Motor neuron (in vitro differentiated cells): ENCODE results near the gene CELSR3. TPM values are rescaled to one million over a fixed set of nuclear protein-coding genes. Genes with fewer than 3 reads are reported as not detected.

Experiments
- ATAC-seq, 8 experiments: fragments of 200-7000 bp; cut with Tn5 transposase; replicated peaks in 6 of 8; 2 replicates each; pipeline ENCODE4 v1.8.0; 2021; ENCODE audit warnings: mild to moderate bottlenecking in 8 of 8, moderate library complexity in 8 of 8
- H3K27ac ChIP-seq, 2 donors: fragments of 250-450 bp; sonication (Bioruptor Pico); 2 replicates each; pipeline ENCODE4 v1.9.0; 2021; ENCODE audit warnings: antibody characterized with exemption in 2 of 2, mild to moderate bottlenecking in 2 of 2, moderate library complexity in 1 of 2
- H3K4me1 ChIP-seq, 2 donors: fragments of 250-450 bp; sonication (Bioruptor Pico); replicated peaks in 1 of 2; 2 replicates each; pipeline ENCODE4 v1.6.1; 2021; ENCODE audit warnings: antibody characterized with exemption in 2 of 2, mild to moderate bottlenecking in 2 of 2, moderate library complexity in 1 of 2
- H3K4me3 ChIP-seq, 5 donors: fragments of 250-450 bp; sonication (Bioruptor Pico); 2 replicates each; pipeline ENCODE4 v1.9.0; 2021; ENCODE audit warnings: antibody characterized with exemption in 5 of 5, mild to moderate bottlenecking in 5 of 5, moderate library complexity in 4 of 5
- WGBS, 10 experiments: fragments of 450-650 bp; shearing (Covaris generic); methylation state at CpG; one replicate each; pipeline ENCODE4 v1.0.0; 2022; 5-methylcytosine and 5-hydroxymethylcytosine counted together
- in situ Hi-C, 9 experiments: fragments of 400-800 bp; cut with MboI; loops; one replicate each; pipeline ENCODE4 v1.15.0; 2021; ENCODE audit warnings: low sequenced_read_pairs in 9 of 9, low pct_unique_long_range_greater_than_20kb in 2 of 9; ENCODE audit not compliant: unreplicated experiment in 9 of 9
- total RNA-seq, 8 experiments: library from RNA; unstranded; fragments of 300-600 nt; gene quantifications; 2 replicates each; pipeline versions ENCODE4 v1.2.3 to v1.2.4, GENCODE V29; 2022

CELSR3 gene, protein sequence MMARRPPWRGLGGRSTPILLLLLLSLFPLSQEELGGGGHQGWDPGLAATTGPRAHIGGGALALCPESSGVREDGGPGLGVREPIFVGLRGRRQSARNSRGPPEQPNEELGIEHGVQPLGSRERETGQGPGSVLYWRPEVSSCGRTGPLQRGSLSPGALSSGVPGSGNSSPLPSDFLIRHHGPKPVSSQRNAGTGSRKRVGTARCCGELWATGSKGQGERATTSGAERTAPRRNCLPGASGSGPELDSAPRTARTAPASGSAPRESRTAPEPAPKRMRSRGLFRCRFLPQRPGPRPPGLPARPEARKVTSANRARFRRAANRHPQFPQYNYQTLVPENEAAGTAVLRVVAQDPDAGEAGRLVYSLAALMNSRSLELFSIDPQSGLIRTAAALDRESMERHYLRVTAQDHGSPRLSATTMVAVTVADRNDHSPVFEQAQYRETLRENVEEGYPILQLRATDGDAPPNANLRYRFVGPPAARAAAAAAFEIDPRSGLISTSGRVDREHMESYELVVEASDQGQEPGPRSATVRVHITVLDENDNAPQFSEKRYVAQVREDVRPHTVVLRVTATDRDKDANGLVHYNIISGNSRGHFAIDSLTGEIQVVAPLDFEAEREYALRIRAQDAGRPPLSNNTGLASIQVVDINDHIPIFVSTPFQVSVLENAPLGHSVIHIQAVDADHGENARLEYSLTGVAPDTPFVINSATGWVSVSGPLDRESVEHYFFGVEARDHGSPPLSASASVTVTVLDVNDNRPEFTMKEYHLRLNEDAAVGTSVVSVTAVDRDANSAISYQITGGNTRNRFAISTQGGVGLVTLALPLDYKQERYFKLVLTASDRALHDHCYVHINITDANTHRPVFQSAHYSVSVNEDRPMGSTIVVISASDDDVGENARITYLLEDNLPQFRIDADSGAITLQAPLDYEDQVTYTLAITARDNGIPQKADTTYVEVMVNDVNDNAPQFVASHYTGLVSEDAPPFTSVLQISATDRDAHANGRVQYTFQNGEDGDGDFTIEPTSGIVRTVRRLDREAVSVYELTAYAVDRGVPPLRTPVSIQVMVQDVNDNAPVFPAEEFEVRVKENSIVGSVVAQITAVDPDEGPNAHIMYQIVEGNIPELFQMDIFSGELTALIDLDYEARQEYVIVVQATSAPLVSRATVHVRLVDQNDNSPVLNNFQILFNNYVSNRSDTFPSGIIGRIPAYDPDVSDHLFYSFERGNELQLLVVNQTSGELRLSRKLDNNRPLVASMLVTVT (N-terminal part only)
- total RNA-seq: 10 to 100 TPM in 5 of 8 experiments, 1 to 10 TPM in 2, under 1 TPM in 1; 0.97 to 53.4 (median 23.0) TPM

GRCh38 chr3:48662753-48663488, at the start of gene CELSR3:
TSS of gene CELSR3 (minus strand) at chr3:48662886. CDS start at chr3:48662634, 252 bp downstream.
- peak within 1 kb of the TSS; percentile 98 for H3K27ac ChIP-seq
- H3K4me1 ChIP-seq: peaks cover 11 to 15% of the 10 kb centered on the region in 2 donors
- in situ Hi-C loops: no loop called here
- WGBS, 10 experiments: 0 to 7% (median 1%) methylated on average over 1 to 14 of the region's 52 CpGs; no CpG with 5 or more reads in 6 of the 10 experiments
- H3K4me3 ChIP-seq: peak within 1 kb of the TSS; percentile 51 to 83 (median 59)
- ATAC-seq: peak; percentile 18 to 38 (median 28)

DNA sequence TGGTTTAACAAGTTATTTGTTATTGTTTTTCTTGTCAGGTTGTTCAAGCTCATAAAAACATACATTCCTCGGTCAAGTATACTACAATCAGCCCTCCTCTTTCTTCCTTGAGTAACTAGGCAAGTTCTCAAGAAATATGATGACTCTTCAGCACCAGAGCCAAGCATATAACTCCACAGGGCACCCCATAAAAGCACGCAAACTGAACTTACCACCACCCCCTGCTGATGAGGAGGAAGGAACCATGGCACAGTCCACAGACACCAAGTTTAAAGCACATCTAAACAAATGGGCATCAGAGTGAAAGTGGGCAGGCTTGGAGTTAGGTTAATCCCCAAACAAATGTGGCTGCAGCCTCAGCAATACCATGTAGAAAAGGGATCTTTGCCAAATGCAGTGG, 49.0 kb upstream of the CELSR3 start:
- Histone ChIP-seq H3K27ac (no peak overlapping the region), H3K4me3 (no peak overlapping the region), H3K4me1 (peaks cover 10 to 11% of the 10 kb centered on the region in 2 donors)
- ATAC-seq: no peak
- WGBS, 10 experiments: 50 to 100% (median 100%) methylated on average over 1 to 2 of the region's 2 CpGs; no CpG with 5 or more reads in 1 of the 10 experiments
- in situ Hi-C loops: no loop called here

GRCh38 chr3:48709051-48709461, 46.4 kb upstream of the CELSR3 start:
- in situ Hi-C loops: no loop called here
- 57 to 100% (median 95%) methylated on average over 1 to 5 of the region's 7 CpGs; no CpG with 5 or more reads in 5 of the 10 experiments for WGBS, 10 experiments
- Histone ChIP-seq H3K4me3 (no peak overlapping the region), H3K27ac (no peak overlapping the region), H3K4me1 (no peaks in the 10 kb centered on the region)
- peak in 1 of 8 experiments; percentile 20 for ATAC-seq

DNA sequence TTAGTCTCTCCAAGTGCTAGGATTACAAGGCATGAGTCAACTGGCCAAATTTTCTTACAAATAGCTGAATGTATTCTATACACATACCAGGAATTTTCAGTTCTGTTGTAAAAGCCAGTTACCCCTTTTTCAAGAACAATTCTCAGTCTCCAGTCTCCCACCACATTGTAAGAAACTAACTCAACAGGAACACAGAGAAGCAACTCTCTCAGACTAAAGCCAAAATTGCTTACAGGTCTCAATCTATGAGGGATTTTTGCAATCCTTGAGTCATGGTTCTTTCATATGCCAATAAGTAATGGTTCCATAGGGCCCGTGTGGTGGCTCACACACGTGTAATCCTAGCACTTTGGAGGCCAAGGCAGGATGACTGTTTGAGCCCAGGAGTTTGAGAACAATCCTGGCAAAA, 45.8 kb upstream of the CELSR3 start:
- Histone ChIP-seq H3K27ac (no peak overlapping the region), H3K4me1 (no peaks in the 10 kb centered on the region), H3K4me3 (no peak overlapping the region)
- in situ Hi-C loops: no loop called here
- WGBS, 10 experiments: 60% methylated on average over 1 of the region's 2 CpGs; no CpG with 5 or more reads in 9 of the 10 experiments
- ATAC-seq: peak in 2 of 8 experiments; percentile 25 to 71

DNA sequence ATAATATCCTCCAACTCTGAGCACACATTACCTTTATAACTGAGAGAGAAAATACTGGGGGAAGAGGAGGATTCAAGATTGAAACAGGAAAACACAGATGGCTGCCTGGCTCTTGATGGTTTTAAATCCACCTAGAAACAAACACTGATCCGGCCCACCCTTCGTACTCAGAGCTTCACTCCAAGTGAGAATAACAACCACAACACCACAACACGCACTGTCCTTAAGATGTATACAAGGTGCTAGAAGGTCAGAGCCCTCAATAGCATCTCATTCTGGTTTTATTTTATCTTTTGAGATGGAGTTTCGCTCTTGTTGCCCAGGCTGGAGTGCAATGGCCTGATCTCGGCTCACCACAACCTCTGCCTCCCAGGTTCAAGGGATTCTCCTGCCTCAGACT, 44.5 kb upstream of the CELSR3 start:
- WGBS, 10 experiments: 87 to 100% (median 97%) methylated on average over 1 to 5 of the region's 5 CpGs; no CpG with 5 or more reads in 3 of the 10 experiments
- H3K27ac ChIP-seq: no peak overlapping the region
- in situ Hi-C loops: no loop called here

GRCh38 chr3:48702320-48702920, 39.7 kb upstream of the CELSR3 start:
- Histone ChIP-seq H3K27ac (no peak overlapping the region), H3K4me1 (peaks cover 0 to 2% of the 10 kb centered on the region in 2 donors), H3K4me3 (no peak overlapping the region)
- in situ Hi-C loops: no loop called here
- ATAC-seq: peak in 2 of 8 experiments; percentile 16 to 42
- 70 to 100% (median 78%) methylated on average over 1 to 4 of the region's 6 CpGs; no CpG with 5 or more reads in 1 of the 10 experiments for WGBS, 10 experiments

More for the DNA sequence above, 44.5 kb upstream of the CELSR3 start:
- no peaks in the 10 kb centered on the region for H3K4me1 ChIP-seq
- H3K4me3 ChIP-seq: no peak overlapping the region
- ATAC-seq: no peak

DNA sequence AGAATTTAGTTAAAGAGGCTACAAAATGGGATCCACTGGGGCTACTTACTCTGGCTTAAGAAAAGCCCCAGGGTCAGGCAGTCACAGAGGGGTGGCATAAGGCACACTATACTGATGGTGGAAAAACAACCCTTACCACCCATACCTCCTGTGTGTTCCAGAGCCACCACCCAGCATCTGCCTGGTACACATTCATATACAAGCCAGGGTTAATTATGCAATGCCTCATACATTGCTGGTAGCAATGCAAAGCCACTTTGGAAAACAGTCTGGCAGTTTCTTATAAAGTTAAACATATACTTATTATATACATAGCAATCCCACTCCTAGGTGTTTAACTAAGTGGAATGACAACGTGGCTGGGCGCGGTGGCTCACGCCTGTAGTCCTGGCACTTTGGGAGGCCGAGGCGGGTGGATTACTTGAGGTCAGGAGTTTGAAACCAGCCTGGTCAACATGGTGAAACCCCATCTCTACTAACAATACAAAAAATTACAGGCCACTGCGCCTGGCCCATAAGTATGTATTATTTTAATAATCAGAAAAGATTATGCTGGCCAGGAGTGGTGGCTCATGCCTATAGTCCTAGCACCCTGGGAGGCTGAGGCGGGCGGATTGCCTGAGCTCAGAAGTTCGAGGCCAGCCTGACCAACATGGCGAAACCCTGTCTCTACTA, 38.2 kb upstream of the CELSR3 start:
- WGBS, 10 experiments: 59 to 100% (median 97%) methylated on average over 3 to 8 of the region's 11 CpGs; no CpG with 5 or more reads in 4 of the 10 experiments
- Histone ChIP-seq H3K4me1 (peaks cover 0 to 3% of the 10 kb centered on the region in 2 donors), H3K4me3 (no peak overlapping the region), H3K27ac (no peak overlapping the region)
- ATAC-seq: peak in 4 of 8 experiments; percentile 17 to 83 (median 58)
- in situ Hi-C loops: no loop called here

GRCh38 chr3:48698891-48699290, 36.2 kb upstream of the CELSR3 start:
- WGBS, 10 experiments: 86 to 100% (median 100%) methylated on average over 1 to 7 of the region's 8 CpGs; no CpG with 5 or more reads in 2 of the 10 experiments
- Histone ChIP-seq H3K4me1 (peaks cover 14 to 18% of the 10 kb centered on the region in 2 donors), H3K27ac (no peak overlapping the region), H3K4me3 (no peak overlapping the region)
- in situ Hi-C loops: no loop called here
- ATAC-seq: no peak

- Histone ChIP-seq H3K27ac (no peak overlapping the region), H3K4me1 (peaks cover 14 to 18% of the 10 kb centered on the region in 2 donors), H3K4me3 (no peak overlapping the region)
- in situ Hi-C loops: no loop called here
- ATAC-seq: no peak
- 80 to 100% (median 91%) methylated on average over 1 to 3 of the region's 3 CpGs; no CpG with 5 or more reads in 4 of the 10 experiments for WGBS, 10 experiments
These were observed 35.3 kb upstream of the CELSR3 start for GRCh38 chr3:48697952-48698351.

DNA sequence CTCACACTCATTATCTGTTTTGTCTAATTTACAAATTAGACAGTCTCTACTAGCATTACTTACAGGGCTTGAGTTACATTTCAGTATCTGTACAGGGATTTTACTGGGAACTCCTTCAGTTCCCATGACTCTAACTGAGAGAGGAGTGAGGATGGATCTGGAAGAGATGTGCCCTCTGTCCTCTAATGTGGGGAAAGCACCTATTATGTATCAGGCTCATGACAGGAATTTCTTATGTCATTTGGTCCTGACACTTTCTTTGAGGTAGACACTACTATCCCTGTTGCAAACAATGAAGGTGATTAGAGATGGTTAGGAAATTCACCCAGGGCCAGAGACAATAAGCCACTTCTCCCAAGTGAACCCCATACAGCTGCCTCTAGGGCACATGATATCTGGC, 33.9 kb upstream of the CELSR3 start:
- in situ Hi-C loops: no loop called here

GRCh38 chr3:48696156-48696555, 33.5 kb upstream of the CELSR3 start:
- Histone ChIP-seq H3K27ac (no peak overlapping the region), H3K4me3 (no peak overlapping the region), H3K4me1 (peaks cover 14 to 18% of the 10 kb centered on the region in 2 donors)
- in situ Hi-C loops: no loop called here
- no peak for ATAC-seq
- 83 to 100% (median 94%) methylated on average over 3 to 5 of the region's 5 CpGs; no CpG with 5 or more reads in 5 of the 10 experiments for WGBS, 10 experiments

More for the DNA sequence above, 33.9 kb upstream of the CELSR3 start:
- H3K4me1 ChIP-seq: peaks cover 14 to 18% of the 10 kb centered on the region in 2 donors
- H3K4me3 ChIP-seq: no peak overlapping the region
- no peak for ATAC-seq
- H3K27ac ChIP-seq: no peak overlapping the region
